Stimulated activated naive CD8-positive, alpha-beta T cell treated with anti-CD3 and anti-CD28 coated beads, Interleukin-15, Interleukin-2, amounts not matched to agents 100 ng/mL and 50 ng/mL, for 24 hours (primary cell): Measurements from ENCODE around the gene TSHZ3.

Experiments
- H3K27ac Mint-ChIP-seq: one replicate; pipeline ENCODE4 v1.8.0; 2021; ENCODE audit warnings: mild to moderate bottlenecking, mixed read lengths
- H3K27me3 Mint-ChIP-seq: one replicate; pipeline ENCODE4 v1.8.0; 2021; ENCODE audit warnings: mixed read lengths
- H3K36me3 Mint-ChIP-seq: one replicate; pipeline ENCODE4 v1.8.0; 2021; ENCODE audit warnings: low read depth, mixed read lengths
- H3K4me1 Mint-ChIP-seq: one replicate; pipeline ENCODE4 v1.8.0; 2021; ENCODE audit warnings: low read depth, mixed read lengths
- H3K4me3 Mint-ChIP-seq: one replicate; pipeline ENCODE4 v1.8.0; 2021; ENCODE audit warnings: mild to moderate bottlenecking, mixed read lengths
- H3K9me3 Mint-ChIP-seq: one replicate; pipeline ENCODE4 v1.8.0; 2021; ENCODE audit warnings: mixed read lengths

TSHZ3 gene

GRCh38 chr19:31301306-31301980, 47.8 kb downstream of the TSHZ3 start:
- no peaks in the 10 kb centered on the region for H3K4me1 Mint-ChIP-seq
- H3K4me3 Mint-ChIP-seq = no peak overlapping the region
- H3K27me3 Mint-ChIP-seq = no peaks in the 10 kb centered on the region
- H3K27ac Mint-ChIP-seq = no peak overlapping the region
- H3K36me3 Mint-ChIP-seq = no peaks in the 10 kb centered on the region
- H3K9me3 Mint-ChIP-seq = no peaks in the 10 kb centered on the region

GRCh38 chr19:31300422-31300821, 48.8 kb downstream of the TSHZ3 start:
- no peaks in the 10 kb centered on the region for H3K36me3 Mint-ChIP-seq
- no peak overlapping the region for H3K27ac Mint-ChIP-seq
- H3K27me3 Mint-ChIP-seq = no peaks in the 10 kb centered on the region
- H3K9me3 Mint-ChIP-seq = no peaks in the 10 kb centered on the region
- H3K4me1 Mint-ChIP-seq = no peaks in the 10 kb centered on the region
- no peak overlapping the region for H3K4me3 Mint-ChIP-seq

GRCh38 chr19:31299665-31300064, 49.6 kb downstream of the TSHZ3 start:
- Mint-ChIP-seq H3K4me3 (no peak overlapping the region), H3K27me3 (no peaks in the 10 kb centered on the region), H3K36me3 (no peaks in the 10 kb centered on the region), H3K4me1 (no peaks in the 10 kb centered on the region), H3K27ac (no peak overlapping the region), H3K9me3 (no peaks in the 10 kb centered on the region)

GRCh38 chr19:31297991-31298390, 51.2 kb downstream of the TSHZ3 start:
- Mint-ChIP-seq H3K4me3 (no peak overlapping the region), H3K36me3 (no peaks in the 10 kb centered on the region), H3K27me3 (no peaks in the 10 kb centered on the region), H3K9me3 (no peaks in the 10 kb centered on the region), H3K4me1 (no peaks in the 10 kb centered on the region), H3K27ac (no peak overlapping the region)

GRCh38 chr19:31296741-31297390, 52.4 kb downstream of the TSHZ3 start:
- Mint-ChIP-seq H3K4me1 (no peaks in the 10 kb centered on the region), H3K27me3 (no peaks in the 10 kb centered on the region), H3K36me3 (no peaks in the 10 kb centered on the region)

GRCh38 chr19:31294189-31294588, 55.0 kb downstream of the TSHZ3 start:
- Mint-ChIP-seq H3K9me3 (no peaks in the 10 kb centered on the region), H3K27me3 (no peaks in the 10 kb centered on the region), H3K4me1 (no peaks in the 10 kb centered on the region), H3K36me3 (no peaks in the 10 kb centered on the region), H3K27ac (no peak overlapping the region), H3K4me3 (no peak overlapping the region)

More at GRCh38 chr19:31296741-31297390, 52.4 kb downstream of the TSHZ3 start:
- no peak overlapping the region for H3K4me3 Mint-ChIP-seq
- H3K9me3 Mint-ChIP-seq = no peaks in the 10 kb centered on the region
- no peak overlapping the region for H3K27ac Mint-ChIP-seq

GRCh38 chr19:31292639-31293185, 56.5 kb downstream of the TSHZ3 start:
- Mint-ChIP-seq H3K9me3 (no peaks in the 10 kb centered on the region), H3K27ac (no peak overlapping the region), H3K27me3 (no peaks in the 10 kb centered on the region), H3K36me3 (no peaks in the 10 kb centered on the region), H3K4me1 (no peaks in the 10 kb centered on the region), H3K4me3 (no peak overlapping the region)

GRCh38 chr19:31290931-31291590, 58.2 kb downstream of the TSHZ3 start:
- Mint-ChIP-seq H3K9me3 (no peaks in the 10 kb centered on the region), H3K36me3 (no peaks in the 10 kb centered on the region), H3K27me3 (no peaks in the 10 kb centered on the region), H3K4me3 (no peak overlapping the region), H3K4me1 (no peaks in the 10 kb centered on the region), H3K27ac (no peak overlapping the region)

- Mint-ChIP-seq H3K27ac (no peak overlapping the region), H3K4me1 (no peaks in the 10 kb centered on the region), H3K36me3 (no peaks in the 10 kb centered on the region), H3K4me3 (no peak overlapping the region), H3K27me3 (no peaks in the 10 kb centered on the region), H3K9me3 (no peaks in the 10 kb centered on the region)
These were observed 59.3 kb downstream of the TSHZ3 start for GRCh38 chr19:31289976-31290375.

- Mint-ChIP-seq H3K4me1 (no peaks in the 10 kb centered on the region), H3K27me3 (no peaks in the 10 kb centered on the region)
These were observed 59.8 kb downstream of the TSHZ3 start for GRCh38 chr19:31289381-31289880.

GRCh38 chr19:31286491-31286890, 62.7 kb downstream of the TSHZ3 start:
- Mint-ChIP-seq H3K9me3 (no peaks in the 10 kb centered on the region), H3K27me3 (no peaks in the 10 kb centered on the region), H3K4me1 (no peaks in the 10 kb centered on the region)

More at GRCh38 chr19:31289381-31289880, 59.8 kb downstream of the TSHZ3 start:
- H3K9me3 Mint-ChIP-seq = no peaks in the 10 kb centered on the region
- H3K4me3 Mint-ChIP-seq = no peak overlapping the region
- no peak overlapping the region for H3K27ac Mint-ChIP-seq
- no peaks in the 10 kb centered on the region for H3K36me3 Mint-ChIP-seq

GRCh38 chr19:31285744-31286143, 63.5 kb downstream of the TSHZ3 start:
- H3K4me3 Mint-ChIP-seq = no peak overlapping the region
- no peaks in the 10 kb centered on the region for H3K4me1 Mint-ChIP-seq

More at GRCh38 chr19:31286491-31286890, 62.7 kb downstream of the TSHZ3 start:
- no peak overlapping the region for H3K4me3 Mint-ChIP-seq
- H3K36me3 Mint-ChIP-seq = no peaks in the 10 kb centered on the region
- no peak overlapping the region for H3K27ac Mint-ChIP-seq

GRCh38 chr19:31284621-31285020, 64.6 kb downstream of the TSHZ3 start:
- Mint-ChIP-seq H3K36me3 (no peaks in the 10 kb centered on the region), H3K4me1 (no peaks in the 10 kb centered on the region), H3K27ac (no peak overlapping the region), H3K9me3 (no peaks in the 10 kb centered on the region), H3K4me3 (no peak overlapping the region), H3K27me3 (no peaks in the 10 kb centered on the region)

More at GRCh38 chr19:31285744-31286143, 63.5 kb downstream of the TSHZ3 start:
- Mint-ChIP-seq H3K36me3 (no peaks in the 10 kb centered on the region), H3K9me3 (no peaks in the 10 kb centered on the region), H3K27me3 (no peaks in the 10 kb centered on the region), H3K27ac (no peak overlapping the region)

GRCh38 chr19:31283701-31284100, 65.5 kb downstream of the TSHZ3 start:
- no peak overlapping the region for H3K4me3 Mint-ChIP-seq
- H3K4me1 Mint-ChIP-seq = no peaks in the 10 kb centered on the region
- H3K36me3 Mint-ChIP-seq = no peaks in the 10 kb centered on the region
- H3K9me3 Mint-ChIP-seq = no peaks in the 10 kb centered on the region
- H3K27me3 Mint-ChIP-seq = no peaks in the 10 kb centered on the region
- H3K27ac Mint-ChIP-seq = no peak overlapping the region

GRCh38 chr19:31282346-31282745, 66.9 kb downstream of the TSHZ3 start:
- Mint-ChIP-seq H3K27me3 (no peaks in the 10 kb centered on the region), H3K4me1 (no peaks in the 10 kb centered on the region), H3K27ac (no peak overlapping the region), H3K9me3 (no peaks in the 10 kb centered on the region), H3K36me3 (no peaks in the 10 kb centered on the region), H3K4me3 (no peak overlapping the region)
